ENCODE measurements around the gene ELAC1.

GRCh38 chr18:51011709-51012108 lies 43.9 kb downstream of the ELAC1 start:
- TF ChIP-seq EZH2phosphoT487 (IDR thresholded peaks at IDR 0.05) (no peak), CTCF (IDR thresholded peaks at IDR 0.05) (no peak), EZH2 (IDR thresholded peaks at IDR 0.05) (no peak)
